OCI-LY7 (cell line): ENCODE measurements around the gene CORO2A. TPM values are rescaled to one million over a fixed set of nuclear protein-coding genes. Genes with fewer than 3 reads are reported as not detected.
"Not testable (repeated sequence)": the region's sequence is repeated elsewhere in the genome, so short reads cannot be mapped to it uniquely, and the experiment has no call there.

Experiments
- BruUV-seq: library from RNA; stranded (reverse); fragments of 400-500 nt; replicated peaks from 2 replicates; lab custom pipeline; 2021; lab: Mats Ljungman, UMichigan
- CTCF ChIA-PET: fragments of 300-600 bp; sonication (Branson Sonifier 250); formaldehyde crosslinking; loops from one replicate; lab custom pipeline; 2022; ENCODE audit warnings: antibody characterized with exemption; ENCODE audit not compliant: unreplicated experiment; lab: Charles Lee
- POLR2A ChIA-PET: fragments of 300-600 bp; sonication (Branson Sonifier 250); formaldehyde crosslinking; loops from one replicate; lab custom pipeline; 2022; ENCODE audit warnings: antibody characterized with exemption; lab: Charles Lee
- DNase-seq: peaks from one replicate; pipeline ENCODE4 v3.0.0-alpha.2; 2015; ENCODE audit warnings: low spot score
- H2AFZ ChIP-seq: fragments of 200-600 bp; sonication (generic), shearing (Covaris generic); 2 replicates; pipeline ENCODE4 v1.6.1; 2014; ENCODE audit warnings: mild to moderate bottlenecking, antibody characterized with exemption, low read length, moderate library complexity
- H3K27ac ChIP-seq: fragments of 200-600 bp; sonication (generic); 2 replicates; pipeline ENCODE4 v1.5.1; 2014; ENCODE audit warnings: mixed run types, low read depth, mild to moderate bottlenecking, moderate library complexity, low read length, inconsistent platforms; ENCODE audit not compliant: poor library complexity, severe bottlenecking
- H3K36me3 ChIP-seq: fragments of 200-600 bp; sonication (generic); 2 replicates; pipeline ENCODE4 v1.6.1; 2014; ENCODE audit warnings: mild to moderate bottlenecking, antibody characterized with exemption, low read length, moderate library complexity, mixed read lengths; ENCODE audit not compliant: insufficient read depth
- H3K4me1 ChIP-seq: fragments of 200-600 bp; sonication (generic); 2 replicates; pipeline ENCODE4 v1.5.1; 2014; ENCODE audit warnings: mild to moderate bottlenecking, low read length; ENCODE audit not compliant: insufficient read depth, poor library complexity, severe bottlenecking
- H3K4me2 ChIP-seq: fragments of 200-600 bp; sonication (generic); 2 replicates; pipeline ENCODE4 v1.6.1; 2014; ENCODE audit warnings: mild to moderate bottlenecking, low read length
- H3K4me3 ChIP-seq: fragments of 200-600 bp; sonication (generic); 2 replicates; pipeline ENCODE4 v1.5.1; 2014; ENCODE audit warnings: mild to moderate bottlenecking, low read depth, low read length; ENCODE audit not compliant: poor library complexity, severe bottlenecking
- H3K79me2 ChIP-seq: fragments of 200-600 bp; sonication (generic); 2 replicates; pipeline ENCODE4 v1.6.1; 2016; ENCODE audit warnings: low read depth, mild to moderate bottlenecking, low read length, moderate library complexity, mixed read lengths; ENCODE audit not compliant: insufficient read depth
- H3K9me2 ChIP-seq: fragments of 200-600 bp; sonication (generic); 2 replicates; pipeline ENCODE4 v1.6.1; 2016; ENCODE audit warnings: mild to moderate bottlenecking, low read length, mixed read lengths; ENCODE audit not compliant: insufficient read depth
- H3K9me3 ChIP-seq: fragments of 200-600 bp; sonication (generic); 2 replicates; pipeline ENCODE4 v1.6.1; 2014; ENCODE audit warnings: mild to moderate bottlenecking, mixed run types, low read length, mixed read lengths
- H4K20me1 ChIP-seq: fragments of 200-600 bp; sonication (generic); 2 replicates; pipeline ENCODE4 v1.6.1; 2014; ENCODE audit warnings: mild to moderate bottlenecking, antibody characterized with exemption, low read length, moderate library complexity, mixed read lengths; ENCODE audit not compliant: insufficient read depth
- CTCF ChIP-seq: fragments of 200-600 bp; sonication (generic); conservative IDR thresholded peaks from 2 replicates; pipeline ENCODE4 v1.5.1; 2014; ENCODE audit warnings: mild to moderate bottlenecking, antibody characterized with exemption, low read length, moderate library complexity, mixed read lengths
- EZH2phosphoT487 ChIP-seq: fragments of 200-600 bp; sonication (generic); IDR thresholded peaks from 2 replicates; pipeline ENCODE4 v1.6.1; 2018; ENCODE audit warnings: low read depth, borderline replicate concordance, mild to moderate bottlenecking, mixed run types, antibody characterized with exemption, low read length, moderate library complexity, mixed read lengths
- intact Hi-C: fragments of 100-400 bp; cut with micrococcal nuclease; formaldehyde crosslinking; loops from one replicate; pipeline ENCODE4 v1.10.0; 2022; ENCODE audit not compliant: unreplicated experiment
- total RNA-seq, 2 experiments: library from RNA; depleted of rRNA in 1 of 2; stranded (reverse); fragments of >200 nt in 1 of 2; shearing (Covaris generic) in 1 of 2; gene quantifications; 2 replicates each; pipeline ENCODE4 v1.2.3, GENCODE V29; 2014 to 2022

Gene CORO2A
- total RNA-seq, 2 experiments from 2014 or later = 1.8 to 3.9 TPM

- no TSS peak for BruUV-seq
- POLR2A ChIA-PET = interaction anchor here (0.7 kb wide), 1 partner anchor 82 kb away, joined by 3 read pairs; no protein-coding TSS in a partner anchor
- CTCF ChIA-PET = no interaction called here
These were observed 113.5 kb downstream of the CORO2A start for GRCh38 chr9:98078895-98079294.

GRCh38 chr9:98076514-98076890 is 115.9 kb downstream of the CORO2A start:
- Histone ChIP-seq H3K4me1 (peaks cover 17% of the 10 kb centered on the region), H3K36me3 (peaks cover 33% of the 10 kb centered on the region)
- POLR2A ChIA-PET, H3K79me2 ChIP-seq, intact Hi-C loops, H3K4me3 ChIP-seq, CTCF ChIA-PET, H3K27ac ChIP-seq, DNase-seq, H4K20me1 ChIP-seq, H2AFZ ChIP-seq, BruUV-seq, H3K4me2 ChIP-seq, H3K9me3 ChIP-seq, H3K9me2 ChIP-seq: not testable (repeated sequence)

More at GRCh38 chr9:98078895-98079294, 113.5 kb downstream of the CORO2A start:
- no peaks in the 10 kb centered on the region for H3K9me3 ChIP-seq
- TF ChIP-seq CTCF = no peak
- TF ChIP-seq EZH2phosphoT487 = no peak
- H3K36me3 ChIP-seq = peaks cover 57% of the 10 kb centered on the region
- no peaks in the 10 kb centered on the region for H3K79me2 ChIP-seq
- H2AFZ ChIP-seq = no peak overlapping the region
- no peak overlapping the region for H3K27ac ChIP-seq
- H3K4me3 ChIP-seq = no peak overlapping the region
- H3K4me2 ChIP-seq = no peak overlapping the region
- intact Hi-C loops = no loop called here
- no peaks in the 10 kb centered on the region for H3K9me2 ChIP-seq
- H4K20me1 ChIP-seq = no peaks in the 10 kb centered on the region
- peaks cover 17% of the 10 kb centered on the region for H3K4me1 ChIP-seq
- no peak for DNase-seq

GRCh38 chr9:98075332-98075805 is 117.1 kb downstream of the CORO2A start:
- TF ChIP-seq CTCF = no peak
- no peak for TF ChIP-seq EZH2phosphoT487
- H4K20me1 ChIP-seq = no peaks in the 10 kb centered on the region
- H3K9me2 ChIP-seq = no peaks in the 10 kb centered on the region
- H3K27ac ChIP-seq = no peak overlapping the region
- POLR2A ChIA-PET = interaction anchor here (0.6 kb wide), 2 partner anchors 182 to 311 kb away, joined by 3 to 4 read pairs; no protein-coding TSS in a partner anchor
- H3K4me1 ChIP-seq = peaks cover 17% of the 10 kb centered on the region
- no TSS peak for BruUV-seq
- H2AFZ ChIP-seq = no peak overlapping the region
- DNase-seq = no peak
- no peaks in the 10 kb centered on the region for H3K79me2 ChIP-seq
- H3K9me3 ChIP-seq = no peaks in the 10 kb centered on the region
- no peak overlapping the region for H3K4me2 ChIP-seq
- CTCF ChIA-PET = no interaction called here
- intact Hi-C loops = loop anchor here (2.0 kb wide), 4 partner anchors 23 to 179 kb away; partner anchors contain the start of genes CORO2A and TBC1D2
- H3K36me3 ChIP-seq = peaks cover 21% of the 10 kb centered on the region
- H3K4me3 ChIP-seq = no peak overlapping the region
